A549 (cell line): ENCODE data around the gene ENOX2.

Source experiments
- CBX8 ChIP-seq: fragments of 200-600 bp; sonication (generic); IDR thresholded peaks from 2 replicates; pipeline ENCODE4 v1.6.1; 2016
- CEBPB ChIP-seq, 2 experiments: fragments of >200 bp in 1 of 2; sonication (Bioruptor Twin) in 1 of 2; formaldehyde crosslinking in 1 of 2; IDR thresholded peaks; 2 replicates each; pipeline ENCODE4 v1.6.1; 2012 to 2016
- CHD4 ChIP-seq: fragments of 200-600 bp; sonication (generic); IDR thresholded peaks from 2 replicates; pipeline ENCODE4 v1.6.1; 2016; ENCODE audit warnings: antibody characterized with exemption, mild to moderate bottlenecking, borderline replicate concordance
- EHMT2 ChIP-seq: fragments of 200-600 bp; sonication (generic); IDR thresholded peaks from 2 replicates; pipeline ENCODE4 v1.6.1; 2016; ENCODE audit warnings: antibody characterized with exemption, low read depth, mild to moderate bottlenecking, moderate library complexity
- EP300 ChIP-seq, 2 experiments: fragments of >200 bp; sonication (Bioruptor Twin); formaldehyde crosslinking; IDR thresholded peaks; 2 replicates in 1 of 2; 3 replicates in 1 of 2; pipeline ENCODE4 v1.6.1; 2016 to 2017
- POLR2A ChIP-seq: IDR thresholded peaks from 2 replicates; pipeline ENCODE4 v1.6.1; 2012; ENCODE audit warnings: mild to moderate bottlenecking, low read length
- RAD21 ChIP-seq, 2 experiments: fragments of >200 bp in 1 of 2; sonication (Bioruptor Twin) in 1 of 2; formaldehyde crosslinking in 1 of 2; IDR thresholded peaks in 1 of 2; conservative IDR thresholded peaks in 1 of 2; 2 replicates in 1 of 2; 3 replicates in 1 of 2; pipeline ENCODE4 v1.6.1; 2012 to 2018; ENCODE audit warnings: inconsistent platforms in 1 of 2
- RCOR1 ChIP-seq: fragments of 150-350 bp; IDR thresholded peaks from 2 replicates; pipeline ENCODE4 v1.6.1; 2014; ENCODE audit warnings: antibody characterized with exemption, low read length, low read depth
- TF ChIP-seq, protein P1 (sequence below): fragments of >200 bp; sonication (Bioruptor Twin); formaldehyde crosslinking; IDR thresholded peaks from 3 replicates; pipeline ENCODE4 v1.5.1; 2016
- TF ChIP-seq, protein P2 (sequence below): fragments of 250-450 bp; sonication (Bioruptor Pico); IDR thresholded peaks from 2 replicates; pipeline ENCODE4 v1.5.0; 2021; ENCODE audit warnings: mild to moderate bottlenecking, moderate library complexity, borderline replicate concordance
- TF ChIP-seq, protein P3 (sequence below): fragments of 200-600 bp; sonication (generic); IDR thresholded peaks from 2 replicates; pipeline ENCODE4 v1.6.1; 2016; ENCODE audit warnings: antibody characterized with exemption, mild to moderate bottlenecking, moderate library complexity
- TF ChIP-seq, protein P4 (sequence below): IDR thresholded peaks from 2 replicates; pipeline ENCODE4 v1.6.1; 2012
- TF ChIP-seq, protein P5 (sequence below): IDR thresholded peaks from 2 replicates; pipeline ENCODE4 v1.6.1; 2012

DNA sequence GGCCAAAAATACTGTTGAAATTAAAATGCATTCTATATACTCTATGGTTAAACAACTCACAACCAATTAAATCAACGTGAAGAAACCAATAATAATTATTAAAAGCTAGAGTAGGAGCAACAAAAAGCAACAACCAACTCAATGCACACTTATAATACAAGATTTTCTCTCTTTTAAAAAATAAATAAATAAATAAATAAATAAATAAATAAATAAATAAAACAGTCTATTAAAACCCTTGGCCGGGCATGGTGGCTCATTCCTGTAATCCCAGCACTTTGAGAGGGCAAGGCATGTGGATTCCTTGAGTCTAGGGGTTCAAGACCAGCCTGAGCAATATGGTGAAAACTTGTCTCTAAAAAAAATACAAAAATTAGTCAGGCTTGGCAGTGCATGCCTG lies 62.7 kb downstream of the ENOX2 start:
- TF ChIP-seq POLR2A (no peak), EP300 (IDR thresholded peaks at IDR 0.05) (no peak), CHD4 (no peak), RAD21 (conservative IDR thresholded peaks at IDR 0.05 in 1 of 2, IDR thresholded peaks at IDR 0.05 in 1 of 2) (no peak), EHMT2 (no peak), RCOR1 (no peak), CBX8 (no peak), CEBPB (IDR thresholded peaks at IDR 0.05) (no peak)
- TF ChIP-seq, protein P1, sequence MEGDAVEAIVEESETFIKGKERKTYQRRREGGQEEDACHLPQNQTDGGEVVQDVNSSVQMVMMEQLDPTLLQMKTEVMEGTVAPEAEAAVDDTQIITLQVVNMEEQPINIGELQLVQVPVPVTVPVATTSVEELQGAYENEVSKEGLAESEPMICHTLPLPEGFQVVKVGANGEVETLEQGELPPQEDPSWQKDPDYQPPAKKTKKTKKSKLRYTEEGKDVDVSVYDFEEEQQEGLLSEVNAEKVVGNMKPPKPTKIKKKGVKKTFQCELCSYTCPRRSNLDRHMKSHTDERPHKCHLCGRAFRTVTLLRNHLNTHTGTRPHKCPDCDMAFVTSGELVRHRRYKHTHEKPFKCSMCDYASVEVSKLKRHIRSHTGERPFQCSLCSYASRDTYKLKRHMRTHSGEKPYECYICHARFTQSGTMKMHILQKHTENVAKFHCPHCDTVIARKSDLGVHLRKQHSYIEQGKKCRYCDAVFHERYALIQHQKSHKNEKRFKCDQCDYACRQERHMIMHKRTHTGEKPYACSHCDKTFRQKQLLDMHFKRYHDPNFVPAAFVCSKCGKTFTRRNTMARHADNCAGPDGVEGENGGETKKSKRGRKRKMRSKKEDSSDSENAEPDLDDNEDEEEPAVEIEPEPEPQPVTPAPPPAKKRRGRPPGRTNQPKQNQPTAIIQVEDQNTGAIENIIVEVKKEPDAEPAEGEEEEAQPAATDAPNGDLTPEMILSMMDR, result no peak
- TF ChIP-seq, protein P2, sequence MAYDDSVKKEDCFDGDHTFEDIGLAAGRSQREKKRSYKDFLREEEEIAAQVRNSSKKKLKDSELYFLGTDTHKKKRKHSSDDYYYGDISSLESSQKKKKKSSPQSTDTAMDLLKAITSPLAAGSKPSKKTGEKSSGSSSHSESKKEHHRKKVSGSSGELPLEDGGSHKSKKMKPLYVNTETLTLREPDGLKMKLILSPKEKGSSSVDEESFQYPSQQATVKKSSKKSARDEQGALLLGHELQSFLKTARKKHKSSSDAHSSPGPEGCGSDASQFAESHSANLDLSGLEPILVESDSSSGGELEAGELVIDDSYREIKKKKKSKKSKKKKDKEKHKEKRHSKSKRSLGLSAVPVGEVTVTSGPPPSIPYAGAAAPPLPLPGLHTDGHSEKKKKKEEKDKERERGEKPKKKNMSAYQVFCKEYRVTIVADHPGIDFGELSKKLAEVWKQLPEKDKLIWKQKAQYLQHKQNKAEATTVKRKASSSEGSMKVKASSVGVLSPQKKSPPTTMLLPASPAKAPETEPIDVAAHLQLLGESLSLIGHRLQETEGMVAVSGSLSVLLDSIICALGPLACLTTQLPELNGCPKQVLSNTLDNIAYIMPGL, result no peak
- TF ChIP-seq, protein P3, sequence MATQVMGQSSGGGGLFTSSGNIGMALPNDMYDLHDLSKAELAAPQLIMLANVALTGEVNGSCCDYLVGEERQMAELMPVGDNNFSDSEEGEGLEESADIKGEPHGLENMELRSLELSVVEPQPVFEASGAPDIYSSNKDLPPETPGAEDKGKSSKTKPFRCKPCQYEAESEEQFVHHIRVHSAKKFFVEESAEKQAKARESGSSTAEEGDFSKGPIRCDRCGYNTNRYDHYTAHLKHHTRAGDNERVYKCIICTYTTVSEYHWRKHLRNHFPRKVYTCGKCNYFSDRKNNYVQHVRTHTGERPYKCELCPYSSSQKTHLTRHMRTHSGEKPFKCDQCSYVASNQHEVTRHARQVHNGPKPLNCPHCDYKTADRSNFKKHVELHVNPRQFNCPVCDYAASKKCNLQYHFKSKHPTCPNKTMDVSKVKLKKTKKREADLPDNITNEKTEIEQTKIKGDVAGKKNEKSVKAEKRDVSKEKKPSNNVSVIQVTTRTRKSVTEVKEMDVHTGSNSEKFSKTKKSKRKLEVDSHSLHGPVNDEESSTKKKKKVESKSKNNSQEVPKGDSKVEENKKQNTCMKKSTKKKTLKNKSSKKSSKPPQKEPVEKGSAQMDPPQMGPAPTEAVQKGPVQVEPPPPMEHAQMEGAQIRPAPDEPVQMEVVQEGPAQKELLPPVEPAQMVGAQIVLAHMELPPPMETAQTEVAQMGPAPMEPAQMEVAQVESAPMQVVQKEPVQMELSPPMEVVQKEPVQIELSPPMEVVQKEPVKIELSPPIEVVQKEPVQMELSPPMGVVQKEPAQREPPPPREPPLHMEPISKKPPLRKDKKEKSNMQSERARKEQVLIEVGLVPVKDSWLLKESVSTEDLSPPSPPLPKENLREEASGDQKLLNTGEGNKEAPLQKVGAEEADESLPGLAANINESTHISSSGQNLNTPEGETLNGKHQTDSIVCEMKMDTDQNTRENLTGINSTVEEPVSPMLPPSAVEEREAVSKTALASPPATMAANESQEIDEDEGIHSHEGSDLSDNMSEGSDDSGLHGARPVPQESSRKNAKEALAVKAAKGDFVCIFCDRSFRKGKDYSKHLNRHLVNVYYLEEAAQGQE, result no peak
- TF ChIP-seq, protein P4, sequence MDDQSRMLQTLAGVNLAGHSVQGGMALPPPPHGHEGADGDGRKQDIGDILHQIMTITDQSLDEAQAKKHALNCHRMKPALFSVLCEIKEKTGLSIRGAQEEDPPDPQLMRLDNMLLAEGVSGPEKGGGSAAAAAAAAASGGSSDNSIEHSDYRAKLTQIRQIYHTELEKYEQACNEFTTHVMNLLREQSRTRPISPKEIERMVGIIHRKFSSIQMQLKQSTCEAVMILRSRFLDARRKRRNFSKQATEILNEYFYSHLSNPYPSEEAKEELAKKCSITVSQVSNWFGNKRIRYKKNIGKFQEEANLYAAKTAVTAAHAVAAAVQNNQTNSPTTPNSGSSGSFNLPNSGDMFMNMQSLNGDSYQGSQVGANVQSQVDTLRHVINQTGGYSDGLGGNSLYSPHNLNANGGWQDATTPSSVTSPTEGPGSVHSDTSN, result no peak
- TF ChIP-seq, protein P5, sequence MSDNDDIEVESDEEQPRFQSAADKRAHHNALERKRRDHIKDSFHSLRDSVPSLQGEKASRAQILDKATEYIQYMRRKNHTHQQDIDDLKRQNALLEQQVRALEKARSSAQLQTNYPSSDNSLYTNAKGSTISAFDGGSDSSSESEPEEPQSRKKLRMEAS, result no peak
